ENCODE results near the gene ARHGAP1. TPM values are rescaled to one million over a fixed set of nuclear protein-coding genes. Genes with fewer than 3 reads are reported as not detected.

The ARHGAP1 gene
- total and polyA plus RNA-seq, 2 experiments from 2014 or later = 54.3 to 98.5 TPM

DNA sequence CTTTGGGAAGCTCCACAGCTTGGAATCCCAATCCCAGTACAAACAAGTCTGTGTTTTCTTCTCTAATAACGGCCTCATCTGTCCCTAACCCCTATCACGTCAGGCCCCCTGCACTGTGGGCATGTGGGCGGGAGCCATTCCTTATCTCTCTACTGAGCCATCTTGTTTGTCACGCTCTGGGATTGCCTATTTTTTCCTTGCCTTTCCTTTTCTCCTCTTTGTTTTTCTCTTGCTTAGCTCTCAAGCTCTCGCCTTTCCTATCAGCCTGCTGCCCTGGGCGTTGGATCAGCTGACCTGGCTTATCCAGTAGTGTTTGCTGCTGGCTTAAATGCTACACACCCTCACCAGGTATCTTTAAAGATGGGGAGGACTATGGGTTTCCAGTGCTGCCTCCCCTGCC lies 35.8 kb downstream of the ARHGAP1 start:
- WGBS, 2 experiments (ENCODE audit: low coverage in 1 of 2, low lambda C conversion rate in 2 of 2, missing lambda C conversion rate in 2 of 2) = 82 to 83% methylated on average over 6 of the region's 6 CpGs
- H3K4me1 ChIP-seq (ENCODE audit: insufficient read depth) = peaks cover 6% of the 10 kb centered on the region
- no peaks in the 10 kb centered on the region for H3K9me3 ChIP-seq (ENCODE audit: low read depth)
- H3K79me2 ChIP-seq (ENCODE audit: insufficient read depth) = no peaks in the 10 kb centered on the region
- H3K9me2 ChIP-seq (ENCODE audit: insufficient read depth) = no peaks in the 10 kb centered on the region
- H4K20me1 ChIP-seq (ENCODE audit: insufficient read depth) = no peaks in the 10 kb centered on the region
- in situ Hi-C loops (cut with MboI) = no loop called here
- no peaks in the 10 kb centered on the region for H3K27me3 ChIP-seq (replicated peaks; ENCODE audit: insufficient read depth)
- TF ChIP-seq EZH2phosphoT487 (IDR thresholded peaks at IDR 0.05; ENCODE audit: insufficient read depth, low read depth) = no peak
- TF ChIP-seq EZH2 (IDR thresholded peaks at IDR 0.05; ENCODE audit: insufficient read depth, poor library complexity, severe bottlenecking) = no peak
- H2AFZ ChIP-seq = no peak overlapping the region
- no peak overlapping the region for H3K4me2 ChIP-seq (ENCODE audit: unreplicated experiment)
- no peak overlapping the region for H3K4me3 ChIP-seq
- H3K27ac ChIP-seq = no peak overlapping the region
- peaks cover 33% of the 10 kb centered on the region for H3K36me3 ChIP-seq (ENCODE audit: low read depth)
- H3F3A ChIP-seq (ENCODE audit: insufficient read depth) = peaks cover 12% of the 10 kb centered on the region; the same call in 1 of the 2 replicates
- no peak for DNase-seq
- no peak overlapping the region for H3K9ac ChIP-seq

DNA sequence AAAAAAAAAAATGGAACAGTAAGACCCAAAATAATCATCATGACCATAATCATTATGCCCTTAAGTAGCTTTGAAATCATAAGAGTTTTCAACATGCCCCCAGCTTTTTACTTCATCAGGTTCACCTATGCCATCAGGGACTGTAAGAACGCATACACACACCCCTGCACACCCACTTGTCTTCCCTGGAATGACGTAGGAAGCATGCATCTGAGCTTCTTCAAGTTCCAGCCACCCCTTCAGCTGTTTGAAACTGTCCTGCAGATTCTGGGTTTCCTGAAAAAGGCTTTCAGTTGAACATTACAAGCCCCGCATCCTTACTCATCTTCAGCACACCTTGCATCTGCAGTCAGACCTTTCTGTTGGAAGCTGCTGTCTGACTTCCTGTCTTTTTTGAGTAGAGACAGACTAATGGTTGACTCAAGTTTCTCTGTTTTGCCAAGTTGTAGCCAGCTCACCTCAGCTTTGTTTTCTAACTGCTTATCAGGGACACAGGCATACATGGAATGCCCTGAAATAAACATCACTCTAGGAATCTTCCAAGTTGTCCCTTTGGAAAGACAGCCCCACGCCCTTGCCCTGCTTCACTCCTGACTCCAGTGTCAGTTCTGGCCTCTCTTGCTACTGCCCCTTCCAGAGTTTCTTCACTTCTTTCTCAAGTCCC lies 37.0 kb downstream of the ARHGAP1 start:
- Histone ChIP-seq H3K27ac (no peak overlapping the region), H3F3A (ENCODE audit: insufficient read depth) (peaks cover 16% of the 10 kb centered on the region), H4K20me1 (ENCODE audit: insufficient read depth) (no peaks in the 10 kb centered on the region), H3K4me3 (no peak overlapping the region), H3K9me2 (ENCODE audit: insufficient read depth) (no peaks in the 10 kb centered on the region), H3K79me2 (ENCODE audit: insufficient read depth) (no peaks in the 10 kb centered on the region), H3K9me3 (ENCODE audit: low read depth) (no peaks in the 10 kb centered on the region), H3K27me3 (replicated peaks; ENCODE audit: insufficient read depth) (no peaks in the 10 kb centered on the region), H3K36me3 (ENCODE audit: low read depth) (peaks cover 33% of the 10 kb centered on the region), H2AFZ (no peak overlapping the region), H3K4me1 (ENCODE audit: insufficient read depth) (peaks cover 15% of the 10 kb centered on the region), H3K4me2 (ENCODE audit: unreplicated experiment) (no peak overlapping the region), H3K9ac (no peak overlapping the region)
- TF ChIP-seq EZH2 (IDR thresholded peaks at IDR 0.05; ENCODE audit: insufficient read depth, poor library complexity, severe bottlenecking) (no peak), EZH2phosphoT487 (IDR thresholded peaks at IDR 0.05; ENCODE audit: insufficient read depth, low read depth) (no peak)
- WGBS, 2 experiments (ENCODE audit: low coverage in 1 of 2, low lambda C conversion rate in 2 of 2, missing lambda C conversion rate in 2 of 2) = 75 to 80% methylated on average over 4 of the region's 4 CpGs
- DNase-seq = peak; percentile 14
- in situ Hi-C loops (cut with MboI) = no loop called here

DNA sequence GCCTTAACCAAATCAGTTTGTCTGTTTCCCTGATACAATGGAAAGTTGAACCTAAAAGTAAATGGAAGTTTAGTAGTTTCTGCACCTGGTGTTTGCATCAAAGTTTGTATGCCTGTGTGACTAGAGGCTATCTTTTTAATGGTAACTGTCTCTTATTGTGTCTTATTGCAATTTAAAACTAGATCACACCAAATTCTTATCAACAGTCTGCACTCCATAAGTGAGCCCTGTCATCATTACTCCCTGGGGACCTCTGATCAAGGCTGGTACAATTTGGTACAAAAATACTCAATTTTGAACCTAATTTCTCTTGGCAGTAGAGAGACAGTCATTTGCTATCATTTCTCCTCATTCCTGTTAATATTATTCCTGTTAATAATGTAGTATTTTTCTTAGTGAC lies 38.1 kb downstream of the ARHGAP1 start:
- Histone ChIP-seq H3K4me1 (ENCODE audit: insufficient read depth) (peaks cover 26% of the 10 kb centered on the region), H4K20me1 (ENCODE audit: insufficient read depth) (no peaks in the 10 kb centered on the region), H3F3A (ENCODE audit: insufficient read depth) (peaks cover 25% of the 10 kb centered on the region), H3K4me2 (ENCODE audit: unreplicated experiment) (no peak overlapping the region), H3K79me2 (ENCODE audit: insufficient read depth) (no peaks in the 10 kb centered on the region), H3K9me3 (ENCODE audit: low read depth) (no peaks in the 10 kb centered on the region), H2AFZ (no peak overlapping the region), H3K9ac (no peak overlapping the region), H3K36me3 (ENCODE audit: low read depth) (peaks cover 32% of the 10 kb centered on the region), H3K9me2 (ENCODE audit: insufficient read depth) (no peaks in the 10 kb centered on the region), H3K27me3 (replicated peaks; ENCODE audit: insufficient read depth) (no peaks in the 10 kb centered on the region), H3K4me3 (no peak overlapping the region), H3K27ac (no peak overlapping the region)
- no peak for DNase-seq
- in situ Hi-C loops (cut with MboI) = no loop called here
- TF ChIP-seq EZH2 (IDR thresholded peaks at IDR 0.05; ENCODE audit: insufficient read depth, poor library complexity, severe bottlenecking) (no peak), EZH2phosphoT487 (IDR thresholded peaks at IDR 0.05; ENCODE audit: insufficient read depth, low read depth) (no peak)

DNA sequence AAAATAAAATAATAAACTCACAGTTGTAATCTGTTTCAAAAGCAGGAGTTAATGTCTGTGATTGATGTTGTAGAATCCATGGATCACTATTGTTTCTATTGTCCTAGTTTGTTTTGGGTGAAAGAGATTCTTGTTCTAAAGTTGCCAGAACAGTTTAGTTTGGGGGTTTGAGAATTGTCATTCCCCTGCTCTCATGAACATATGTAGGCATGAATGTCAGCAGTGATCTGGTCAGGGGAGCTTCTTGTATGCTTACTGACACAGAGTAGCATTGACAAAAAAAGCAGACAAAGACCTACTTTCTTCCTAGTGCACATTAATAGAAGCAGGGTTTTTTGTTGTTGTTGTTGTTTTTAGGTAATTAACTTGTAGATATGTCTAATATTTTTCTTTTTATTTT lies 38.6 kb downstream of the ARHGAP1 start:
- H3K4me1 ChIP-seq (ENCODE audit: insufficient read depth) = peaks cover 26% of the 10 kb centered on the region
- H3K27ac ChIP-seq = no peak overlapping the region
- H3F3A ChIP-seq (ENCODE audit: insufficient read depth) = peaks cover 28% of the 10 kb centered on the region
- TF ChIP-seq EZH2 (IDR thresholded peaks at IDR 0.05; ENCODE audit: insufficient read depth, poor library complexity, severe bottlenecking) (no peak), EZH2phosphoT487 (IDR thresholded peaks at IDR 0.05; ENCODE audit: insufficient read depth, low read depth) (no peak)
- no peak for DNase-seq
- no peaks in the 10 kb centered on the region for H3K9me2 ChIP-seq (ENCODE audit: insufficient read depth)
- no peaks in the 10 kb centered on the region for H3K9me3 ChIP-seq (ENCODE audit: low read depth)
- no peak overlapping the region for H2AFZ ChIP-seq
- no peak overlapping the region for H3K4me2 ChIP-seq (ENCODE audit: unreplicated experiment)
- H3K79me2 ChIP-seq (ENCODE audit: insufficient read depth) = no peaks in the 10 kb centered on the region
- H4K20me1 ChIP-seq (ENCODE audit: insufficient read depth) = no peaks in the 10 kb centered on the region
- in situ Hi-C loops (cut with MboI) = no loop called here
- no peak overlapping the region for H3K4me3 ChIP-seq
- no peak overlapping the region for H3K9ac ChIP-seq
- H3K36me3 ChIP-seq (ENCODE audit: low read depth) = peaks cover 34% of the 10 kb centered on the region
- H3K27me3 ChIP-seq (replicated peaks; ENCODE audit: insufficient read depth) = no peaks in the 10 kb centered on the region

DNA sequence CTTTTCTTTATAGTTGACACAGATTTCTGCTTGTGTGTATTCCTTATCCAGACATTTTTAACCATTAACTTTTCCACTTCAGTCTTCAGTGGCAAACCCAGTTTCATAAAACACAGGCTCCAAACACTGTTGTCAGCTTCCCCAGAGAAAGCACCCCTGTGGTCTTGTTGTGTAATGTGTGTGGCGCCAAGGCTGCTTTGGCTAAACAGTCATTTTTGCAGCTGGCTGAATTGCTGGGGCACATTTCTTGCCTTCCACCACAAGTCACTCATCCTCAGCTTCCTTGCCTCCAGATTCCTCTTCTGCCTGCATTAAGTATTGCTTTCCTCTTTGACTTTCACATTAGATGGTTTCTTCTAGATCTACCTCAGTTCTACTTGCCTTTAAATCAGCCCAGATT lies 40.5 kb downstream of the ARHGAP1 start:
- TF ChIP-seq EZH2phosphoT487 (IDR thresholded peaks at IDR 0.05; ENCODE audit: insufficient read depth, low read depth) (no peak), EZH2 (IDR thresholded peaks at IDR 0.05; ENCODE audit: insufficient read depth, poor library complexity, severe bottlenecking) (no peak)
- H2AFZ ChIP-seq = no peak overlapping the region
- H3K9me3 ChIP-seq (ENCODE audit: low read depth) = no peaks in the 10 kb centered on the region
- in situ Hi-C loops (cut with MboI) = no loop called here
- H3K27me3 ChIP-seq (replicated peaks; ENCODE audit: insufficient read depth) = no peaks in the 10 kb centered on the region
- no peaks in the 10 kb centered on the region for H3K79me2 ChIP-seq (ENCODE audit: insufficient read depth)
- no peaks in the 10 kb centered on the region for H4K20me1 ChIP-seq (ENCODE audit: insufficient read depth)
- peak overlapping the region; percentile 19; the same call in 1 of the 2 replicates for H3K9ac ChIP-seq
- H3K36me3 ChIP-seq (ENCODE audit: low read depth) = peaks cover 34% of the 10 kb centered on the region
- no peak overlapping the region for H3K4me2 ChIP-seq (ENCODE audit: unreplicated experiment)
- H3F3A ChIP-seq (ENCODE audit: insufficient read depth) = peaks cover 34% of the 10 kb centered on the region
- H3K9me2 ChIP-seq (ENCODE audit: insufficient read depth) = no peaks in the 10 kb centered on the region
- peak; percentile 83 for DNase-seq
- WGBS, 2 experiments (ENCODE audit: low coverage in 1 of 2, low lambda C conversion rate in 2 of 2, missing lambda C conversion rate in 2 of 2) = 55 to 67% methylated on average over 1 of the region's 1 CpG
- H3K4me3 ChIP-seq = no peak overlapping the region
- H3K4me1 ChIP-seq (ENCODE audit: insufficient read depth) = peaks cover 26% of the 10 kb centered on the region
- peak overlapping the region; percentile 61 for H3K27ac ChIP-seq

All from GM23248 (cell line).